ENCODE measurements around the gene PARD3.

The PARD3 gene

GRCh38 chr10:34547291-34547690 is 267.8 kb downstream of the PARD3 start:
- no peak for DNase-seq

GRCh38 chr10:34544400-34544799 is 270.7 kb downstream of the PARD3 start:
- DNase-seq: no peak

GRCh38 chr10:34543716-34544115 is 271.4 kb downstream of the PARD3 start:
- DNase-seq: no peak

GRCh38 chr10:34540492-34540891 is 274.6 kb downstream of the PARD3 start:
- no peak for DNase-seq

- DNase-seq: no peak
These were observed 275.4 kb downstream of the PARD3 start for GRCh38 chr10:34539533-34540315.

GRCh38 chr10:34538281-34538829 is 276.7 kb downstream of the PARD3 start:
- peak in 1 of 56 donors; percentile 3 for DNase-seq

- no peak for DNase-seq
These were observed 277.4 kb downstream of the PARD3 start for GRCh38 chr10:34537629-34538231.

- DNase-seq: no peak
These were observed 279.2 kb downstream of the PARD3 start for GRCh38 chr10:34535872-34536271.

- DNase-seq: no peak
These were observed 284.3 kb downstream of the PARD3 start for GRCh38 chr10:34530778-34531177.

GRCh38 chr10:34528320-34528719 is 286.8 kb downstream of the PARD3 start:
- DNase-seq: no peak

- DNase-seq: no peak
These were observed 288.1 kb downstream of the PARD3 start for GRCh38 chr10:34526758-34527730.

GRCh38 chr10:34526186-34526585 is 288.9 kb downstream of the PARD3 start:
- DNase-seq: no peak

- DNase-seq: no peak
These were observed 290.6 kb downstream of the PARD3 start for GRCh38 chr10:34524369-34525091.

GRCh38 chr10:34523017-34523767 is 291.9 kb downstream of the PARD3 start:
- no peak for DNase-seq

- peak in 2 of 56 donors; percentile 2 to 23 for DNase-seq
These were observed 292.6 kb downstream of the PARD3 start for GRCh38 chr10:34522546-34522945.

- DNase-seq: no peak
These were observed 294.6 kb downstream of the PARD3 start for GRCh38 chr10:34520510-34520909.

GRCh38 chr10:34520084-34520483 is 295.0 kb downstream of the PARD3 start:
- no peak for DNase-seq

GRCh38 chr10:34514290-34514689 is 300.8 kb downstream of the PARD3 start:
- no peak for DNase-seq

- no peak for DNase-seq
These were observed 301.5 kb downstream of the PARD3 start for GRCh38 chr10:34513636-34514035.

GRCh38 chr10:34507217-34507616 is 307.9 kb downstream of the PARD3 start:
- no peak for DNase-seq
